H9 (cell line): ENCODE measurements around the gene MORN5. TPM values are rescaled to one million over a fixed set of nuclear protein-coding genes. Genes with fewer than 3 reads are reported as not detected.

Experiments
- DNase-seq: peaks from one replicate; pipeline ENCODE4 v3.0.0-alpha.2; 2017
- H2AFZ ChIP-seq: one replicate; pipeline ENCODE4 v1.6.1; 2013; ENCODE audit warnings: mild to moderate bottlenecking, low read length, control low read depth, moderate library complexity
- H2AK5ac ChIP-seq: 2 replicates; pipeline ENCODE4 v1.6.1; 2013; ENCODE audit warnings: low read length, control low read depth, mixed read lengths; ENCODE audit not compliant: insufficient read length
- H2BK120ac ChIP-seq: one replicate; pipeline ENCODE4 v1.6.1; 2013; ENCODE audit warnings: low read depth, mild to moderate bottlenecking, low read length, control low read depth, inconsistent platforms; ENCODE audit not compliant: poor library complexity, severe bottlenecking
- H2BK12ac ChIP-seq: 2 replicates; pipeline ENCODE4 v1.6.1; 2013; ENCODE audit warnings: low read length, control low read depth, mixed read lengths, low read depth; ENCODE audit not compliant: insufficient read length
- H2BK15ac ChIP-seq: 2 replicates; pipeline ENCODE4 v1.6.1; 2013; ENCODE audit warnings: low read depth, low read length, control low read depth
- H2BK20ac ChIP-seq: one replicate; pipeline ENCODE4 v1.6.1; 2013; ENCODE audit warnings: low read depth, mild to moderate bottlenecking, low read length, control low read depth, inconsistent platforms; ENCODE audit not compliant: poor library complexity, severe bottlenecking
- H2BK5ac ChIP-seq: 2 replicates; pipeline ENCODE4 v1.6.1; 2013; ENCODE audit warnings: low read length, control low read depth, mixed read lengths; ENCODE audit not compliant: insufficient read length
- H3K14ac ChIP-seq: 2 replicates; pipeline ENCODE4 v1.6.1; 2013; ENCODE audit warnings: low read length, control low read depth; ENCODE audit not compliant: insufficient read depth
- H3K18ac ChIP-seq: 2 replicates; pipeline ENCODE4 v1.6.1; 2013; ENCODE audit warnings: low read depth, mild to moderate bottlenecking, mixed read lengths, low read length, control low read depth; ENCODE audit not compliant: insufficient read length
- H3K23ac ChIP-seq: 2 replicates; pipeline ENCODE4 v1.6.1; 2013; ENCODE audit warnings: low read length, control low read depth, mixed read lengths, low read depth; ENCODE audit not compliant: insufficient read length
- H3K23me2 ChIP-seq: 2 replicates; pipeline ENCODE4 v1.6.1; 2013; ENCODE audit warnings: low read depth, mild to moderate bottlenecking, mixed read lengths, low read length, control low read depth; ENCODE audit not compliant: insufficient read length, poor library complexity, severe bottlenecking
- H3K27ac ChIP-seq: 2 replicates; pipeline ENCODE4 v1.5.1; 2013; ENCODE audit warnings: low read length, control low read depth, mixed read lengths, low read depth; ENCODE audit not compliant: insufficient read length
- H3K27me3 ChIP-seq: 2 replicates; pipeline ENCODE4 v1.6.1; 2013; ENCODE audit warnings: low read length, control low read depth, inconsistent platforms; ENCODE audit not compliant: insufficient read depth
- H3K4ac ChIP-seq: 2 replicates; pipeline ENCODE4 v1.6.1; 2013; ENCODE audit warnings: low read depth, mild to moderate bottlenecking, control low read depth, inconsistent platforms, low read length, moderate library complexity
- H3K4me1 ChIP-seq: 2 replicates; pipeline ENCODE4 v1.6.1; 2013; ENCODE audit warnings: low read length, control low read depth, inconsistent platforms; ENCODE audit not compliant: insufficient read depth
- H3K4me2 ChIP-seq: 2 replicates; pipeline ENCODE4 v1.6.1; 2013; ENCODE audit warnings: low read length, control low read depth, mixed read lengths; ENCODE audit not compliant: insufficient read length, insufficient read depth
- H3K56ac ChIP-seq: 2 replicates; pipeline ENCODE4 v1.6.1; 2013; ENCODE audit warnings: low read depth, mild to moderate bottlenecking, mixed read lengths, low read length, control low read depth; ENCODE audit not compliant: insufficient read length
- H3K79me1 ChIP-seq: 2 replicates; pipeline ENCODE4 v1.6.1; 2013; ENCODE audit warnings: low read depth, mild to moderate bottlenecking, moderate library complexity, low read length, control low read depth, inconsistent platforms; ENCODE audit not compliant: insufficient read depth, poor library complexity, severe bottlenecking
- H3K79me2 ChIP-seq: 2 replicates; pipeline ENCODE4 v1.6.1; 2013; ENCODE audit warnings: low read length, control low read depth, inconsistent platforms; ENCODE audit not compliant: insufficient read depth
- H3K9ac ChIP-seq: 2 replicates; pipeline ENCODE4 v1.6.1; 2013; ENCODE audit warnings: low read length, control low read depth, mixed read lengths; ENCODE audit not compliant: insufficient read length; ENCODE audit errors: extremely low read depth
- H3K9me3 ChIP-seq: one replicate; pipeline ENCODE4 v1.6.1; 2013; ENCODE audit warnings: low read depth, low read length, inconsistent platforms; ENCODE audit not compliant: control insufficient read depth
- H3T11ph ChIP-seq: one replicate; pipeline ENCODE4 v1.6.1; 2013; ENCODE audit warnings: mild to moderate bottlenecking, low read length, control low read depth, inconsistent platforms
- H4K20me1 ChIP-seq: one replicate; pipeline ENCODE4 v1.6.1; 2013; ENCODE audit not compliant: control insufficient read depth, insufficient read length, insufficient read depth
- H4K5ac ChIP-seq: 2 replicates; pipeline ENCODE4 v1.6.1; 2013; ENCODE audit warnings: low read depth, mild to moderate bottlenecking, mixed read lengths, low read length, control low read depth; ENCODE audit not compliant: insufficient read length
- H4K8ac ChIP-seq: replicated peaks from 2 replicates; pipeline ENCODE4 v1.6.1; 2013; ENCODE audit warnings: low read length, control low read depth, mixed read lengths, low read depth; ENCODE audit not compliant: insufficient read length
- H4K91ac ChIP-seq: 2 replicates; pipeline ENCODE4 v1.6.1; 2013; ENCODE audit warnings: low read depth, mild to moderate bottlenecking, moderate library complexity, mixed read lengths, low read length, control low read depth; ENCODE audit not compliant: insufficient read length
- H3K27ac Mint-ChIP-seq, 3 experiments: 2 replicates in 2 of 3; 3 replicates in 1 of 3; pipeline ENCODE4 v1.8.0; 2020 to 2021; ENCODE audit warnings: mixed read lengths in 3 of 3, mild to moderate bottlenecking in 1 of 3, moderate library complexity in 1 of 3
- H3K27me3 Mint-ChIP-seq: 2 replicates; pipeline ENCODE4 v1.8.0; 2021; ENCODE audit warnings: low read depth, mild to moderate bottlenecking, moderate library complexity, mixed read lengths
- H3K36me3 Mint-ChIP-seq, 3 experiments: 2 replicates in 2 of 3; 3 replicates in 1 of 3; pipeline ENCODE4 v1.8.0; 2020 to 2021; ENCODE audit warnings: low read depth in 3 of 3, mixed read lengths in 3 of 3; ENCODE audit not compliant: insufficient read depth in 1 of 3
- H3K4me1 Mint-ChIP-seq, 2 experiments: 2 replicates each; pipeline ENCODE4 v1.8.0; 2020; ENCODE audit warnings: mixed read lengths in 2 of 2
- H3K4me3 Mint-ChIP-seq, 2 experiments: 2 replicates in 1 of 2; 3 replicates in 1 of 2; pipeline ENCODE4 v1.8.0; 2020 to 2021; ENCODE audit warnings: mild to moderate bottlenecking in 2 of 2, mixed read lengths in 2 of 2, moderate library complexity in 1 of 2
- H3K9me3 Mint-ChIP-seq, 2 experiments: 2 replicates in 1 of 2; 3 replicates in 1 of 2; pipeline ENCODE4 v1.8.0; 2020; ENCODE audit warnings: mild to moderate bottlenecking in 2 of 2, mixed read lengths in 2 of 2, moderate library complexity in 1 of 2
- WGBS: extraction: QIAGEN DNeasy Blood & Tissue Kit; methylation state at CpG from one replicate; pipeline ENCODE4 v1.1.7; 2013; ENCODE audit warnings: missing lambda C conversion rate, low lambda C conversion rate, mixed read lengths; ENCODE audit not compliant: insufficient read length; ENCODE audit errors: extremely low coverage; 5-methylcytosine and 5-hydroxymethylcytosine counted together
- long read RNA-seq: library from polyadenylated mRNA; unstranded; transcript quantifications from one replicate; pipeline ENCODE4 v2.0.0, GENCODE V29; 2020
- total RNA-seq: library from RNA; stranded (reverse); gene quantifications from 2 replicates; pipeline ENCODE4 v1.2.1, GENCODE V29; 2021
- TF ChIP-seq, protein P1 (sequence below): fragments of 200-600 bp; sonication (generic); conservative IDR thresholded peaks from 3 replicates; pipeline ENCODE4 v1.8.0; 2021; ENCODE audit warnings: antibody characterized with exemption, mild to moderate bottlenecking

MORN5 gene
- not detected in 2 replicates for total RNA-seq
- long read RNA-seq = 0 reads

DNA sequence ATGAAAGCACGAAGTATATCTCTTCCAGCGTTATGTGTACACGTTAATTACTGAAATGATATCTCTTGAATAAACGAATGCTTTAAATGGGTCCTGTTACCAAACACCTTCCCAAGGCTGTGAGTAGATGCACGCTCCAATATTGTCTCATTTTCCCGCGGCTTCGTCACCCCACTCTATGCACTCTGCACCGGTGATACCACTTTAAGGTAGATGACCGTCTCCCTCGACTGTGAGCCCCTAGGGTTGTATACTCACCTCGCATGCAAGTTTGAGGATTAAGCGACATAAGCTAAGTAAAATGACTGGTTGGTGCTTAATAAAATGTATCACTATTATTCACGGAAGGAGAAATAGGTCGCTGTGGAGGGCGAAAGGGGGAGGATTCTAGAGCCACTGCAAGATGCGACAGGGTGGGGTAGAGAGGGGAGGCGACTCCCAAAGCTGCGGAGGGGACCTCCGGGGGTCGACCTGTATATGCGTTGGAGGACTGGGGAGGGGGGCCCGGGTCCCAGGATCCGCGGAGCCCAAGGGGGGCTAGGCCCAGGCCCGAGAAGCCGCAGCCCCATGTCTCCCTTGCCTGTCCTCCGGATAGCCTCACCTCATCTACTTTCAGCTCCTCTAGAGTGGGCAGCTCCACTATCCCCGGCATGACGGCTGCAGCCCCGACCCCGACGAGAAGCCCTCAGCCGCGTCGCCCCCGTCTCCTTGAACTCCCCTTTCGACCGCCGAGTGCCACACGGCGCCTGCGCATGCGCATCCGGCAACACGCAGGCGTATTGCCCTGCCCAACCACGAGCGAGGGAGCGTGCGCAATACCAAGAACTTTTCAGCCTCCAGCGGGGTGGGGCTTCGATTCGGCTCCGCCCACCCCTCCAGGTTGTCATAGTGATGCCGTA is at the start of gene MORN5, which contains the start of gene NDUFA8:
Gene MORN5, plus strand, starts transcription at position 883 of the 899 bp plus-strand sequence. CDS start 65 bp downstream, outside the sequence.
Gene NDUFA8, minus strand, starts transcription at position 754 of the 899 bp plus-strand sequence. Its CDS starts 102 bp downstream, at position 652.
- 0 out of 2 replicates have a peak, but pooled peaks cover 2% of the 10 kb centered on the region for H3K4me1 ChIP-seq
- H3K27ac ChIP-seq = no peak within 1 kb of the TSS
- WGBS = no CpG with 5 or more reads among the region's 56 CpGs

More for the DNA sequence above, at the start of gene MORN5, which contains the start of gene NDUFA8:
- no peak within 1 kb of the TSS for H3K23ac ChIP-seq
- H2BK12ac ChIP-seq = no peak within 1 kb of the TSS
- peak within 1 kb of the TSS; percentile 61 for H3K9ac ChIP-seq
- Mint-ChIP-seq H3K9me3 (peaks cover 9 to 10% of the 10 kb centered on the region in 2 experiments), H3K36me3 (peaks cover 0 to 3% (median 2%) of the 10 kb centered on the region in 3 experiments; a peak in 2 of 7 replicates), H3K27me3 (peaks cover 10% of the 10 kb centered on the region), H3K4me1 (peaks cover 8 to 22% of the 10 kb centered on the region in 2 experiments), H3K4me3 (peak within 1 kb of the TSS; percentile 94 to 96), H3K27ac (peak within 1 kb of the TSS; percentile 77 to 98 (median 93))
- no peaks in the 10 kb centered on the region for H3K9me3 ChIP-seq
- H3K79me1 ChIP-seq = peaks cover 4% of the 10 kb centered on the region
- H4K20me1 ChIP-seq = no peaks in the 10 kb centered on the region
- H3K14ac ChIP-seq = peak within 1 kb of the TSS; percentile 74; the same call in 1 of the 2 replicates
- no peak within 1 kb of the TSS for H3K56ac ChIP-seq
- H3K79me2 ChIP-seq = peaks cover 4% of the 10 kb centered on the region; the same call in 1 of the 2 replicates
- no peak within 1 kb of the TSS for H2BK5ac ChIP-seq
- peak; percentile 98 for DNase-seq
- no peak within 1 kb of the TSS for H2BK15ac ChIP-seq
- no peak within 1 kb of the TSS for H3T11ph ChIP-seq
- no peak within 1 kb of the TSS for H2BK20ac ChIP-seq
- H2BK120ac ChIP-seq = no peak within 1 kb of the TSS
- peak within 1 kb of the TSS; percentile 93 for H3K4me2 ChIP-seq
- H3K23me2 ChIP-seq = peaks cover 4% of the 10 kb centered on the region
- H2AK5ac ChIP-seq = no peak within 1 kb of the TSS
- no peak within 1 kb of the TSS for H3K4ac ChIP-seq
- H3K27me3 ChIP-seq = no peaks in the 10 kb centered on the region
- peak within 1 kb of the TSS; percentile 44 for H3K18ac ChIP-seq
- no peak within 1 kb of the TSS for H4K8ac ChIP-seq
- TF ChIP-seq, protein P1, sequence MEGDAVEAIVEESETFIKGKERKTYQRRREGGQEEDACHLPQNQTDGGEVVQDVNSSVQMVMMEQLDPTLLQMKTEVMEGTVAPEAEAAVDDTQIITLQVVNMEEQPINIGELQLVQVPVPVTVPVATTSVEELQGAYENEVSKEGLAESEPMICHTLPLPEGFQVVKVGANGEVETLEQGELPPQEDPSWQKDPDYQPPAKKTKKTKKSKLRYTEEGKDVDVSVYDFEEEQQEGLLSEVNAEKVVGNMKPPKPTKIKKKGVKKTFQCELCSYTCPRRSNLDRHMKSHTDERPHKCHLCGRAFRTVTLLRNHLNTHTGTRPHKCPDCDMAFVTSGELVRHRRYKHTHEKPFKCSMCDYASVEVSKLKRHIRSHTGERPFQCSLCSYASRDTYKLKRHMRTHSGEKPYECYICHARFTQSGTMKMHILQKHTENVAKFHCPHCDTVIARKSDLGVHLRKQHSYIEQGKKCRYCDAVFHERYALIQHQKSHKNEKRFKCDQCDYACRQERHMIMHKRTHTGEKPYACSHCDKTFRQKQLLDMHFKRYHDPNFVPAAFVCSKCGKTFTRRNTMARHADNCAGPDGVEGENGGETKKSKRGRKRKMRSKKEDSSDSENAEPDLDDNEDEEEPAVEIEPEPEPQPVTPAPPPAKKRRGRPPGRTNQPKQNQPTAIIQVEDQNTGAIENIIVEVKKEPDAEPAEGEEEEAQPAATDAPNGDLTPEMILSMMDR = no peak
- no peak within 1 kb of the TSS for H4K5ac ChIP-seq
- H4K91ac ChIP-seq = no peak within 1 kb of the TSS
- H2AFZ ChIP-seq = no peak within 1 kb of the TSS
